Measurements from ENCODE around the gene JAM3. TPM values are rescaled to one million over a fixed set of nuclear protein-coding genes. Genes with fewer than 3 reads are reported as not detected.

Gene JAM3
- total RNA-seq, 1 experiment from 2014 or later, result 45.4 TPM

GRCh38 chr11:134022748-134023147 is 46.1 kb upstream of the JAM3 start:
- no peak for ATAC-seq
- H3K4me3 ChIP-seq (ENCODE audit: low read depth in 2 of 2, low read length in 2 of 2), result no peak overlapping the region
- BruUV-seq (replicated peaks), result no TSS peak
- ChIA-PET CTCF (no interaction called here), POLR2A (no interaction called here)
- H3K4me1 ChIP-seq (ENCODE audit: control insufficient read depth, insufficient read depth, low read length), result no peaks in the 10 kb centered on the region
- H3K9me3 ChIP-seq (ENCODE audit: control insufficient read depth, insufficient read depth, low read depth, low read length), result no peaks in the 10 kb centered on the region
- no peak overlapping the region for H3K27ac ChIP-seq (ENCODE audit: low read length)
- DNase-seq (ENCODE audit: low read depth, low spot score), result no peak
- peaks cover 16% of the 10 kb centered on the region for H3K27me3 ChIP-seq (ENCODE audit: control insufficient read depth, insufficient read depth, low read length)
- H3K36me3 ChIP-seq (ENCODE audit: control insufficient read depth, insufficient read depth, low read length), result no peaks in the 10 kb centered on the region
- intact Hi-C loops (cut with micrococcal nuclease; ENCODE audit: unreplicated experiment) (no loop called here), in situ Hi-C loops (cut with HindIII; ENCODE audit: low pct_unique_long_range_greater_than_20kb, low sequenced_read_pairs) (no loop called here)
- TF ChIP-seq POLR2AphosphoS5 (IDR thresholded peaks at IDR 0.05; ENCODE audit: low read depth, low read length), result no peak
- no peak for TF ChIP-seq SIN3A (IDR thresholded peaks at IDR 0.05; ENCODE audit: borderline replicate concordance, insufficient read depth, low read depth, low read length)
- TF ChIP-seq CTCF (IDR thresholded peaks at IDR 0.05), result no peak
- no peak for TF ChIP-seq TCF7L2 (IDR thresholded peaks at IDR 0.05; ENCODE audit: low read depth, low read length)
- TF ChIP-seq REST (IDR thresholded peaks at IDR 0.05; ENCODE audit: insufficient read depth in 1 of 2, low read depth in 2 of 2, low read length in 1 of 2), result no peak

GRCh38 chr11:134024420-134025081 is 44.3 kb upstream of the JAM3 start:
- peak; percentile 52 for ATAC-seq
- POLR2A ChIA-PET, result no interaction called here
- CTCF ChIA-PET, result interaction anchor here (0.6 to 1.3 kb wide), 2 partner anchors 26 to 76 kb away, joined by 3 read pairs; no protein-coding TSS in a partner anchor
- H3K27ac ChIP-seq (ENCODE audit: low read length), result no peak overlapping the region
- no TSS peak for BruUV-seq (replicated peaks)
- no peak for TF ChIP-seq TCF7L2 (IDR thresholded peaks at IDR 0.05; ENCODE audit: low read depth, low read length)
- no peak for TF ChIP-seq REST (IDR thresholded peaks at IDR 0.05; ENCODE audit: insufficient read depth in 1 of 2, low read depth in 2 of 2, low read length in 1 of 2)
- TF ChIP-seq SIN3A (IDR thresholded peaks at IDR 0.05; ENCODE audit: borderline replicate concordance, insufficient read depth, low read depth, low read length), result no peak
- no peak for TF ChIP-seq POLR2AphosphoS5 (IDR thresholded peaks at IDR 0.05; ENCODE audit: low read depth, low read length)
- TF ChIP-seq CTCF (IDR thresholded peaks at IDR 0.05), result no peak
- no peaks in the 10 kb centered on the region for H3K4me1 ChIP-seq (ENCODE audit: control insufficient read depth, insufficient read depth, low read length)
- peaks cover 5% of the 10 kb centered on the region; the same call in 1 of the 2 replicates for H3K27me3 ChIP-seq (ENCODE audit: control insufficient read depth, insufficient read depth, low read length)
- no peaks in the 10 kb centered on the region for H3K9me3 ChIP-seq (ENCODE audit: control insufficient read depth, insufficient read depth, low read depth, low read length)
- DNase-seq (ENCODE audit: low read depth, low spot score), result no peak
- intact Hi-C loops (cut with micrococcal nuclease; ENCODE audit: unreplicated experiment), result no loop called here
- no peaks in the 10 kb centered on the region for H3K36me3 ChIP-seq (ENCODE audit: control insufficient read depth, insufficient read depth, low read length)
- in situ Hi-C loops (cut with HindIII; ENCODE audit: low pct_unique_long_range_greater_than_20kb, low sequenced_read_pairs), result no loop called here
- no peak overlapping the region for H3K4me3 ChIP-seq (ENCODE audit: low read depth in 2 of 2, low read length in 2 of 2)
